Neuron (in vitro differentiated cells): ENCODE results near the gene TOX2.

ENCODE experiments used
- H2AFZ ChIP-seq: one replicate; pipeline ENCODE4 v1.6.1; 2013; ENCODE audit warnings: low read depth, mild to moderate bottlenecking, inconsistent platforms, low read length, moderate library complexity
- H3K27me3 ChIP-seq: one replicate; pipeline ENCODE4 v1.6.1; 2013; ENCODE audit warnings: low read length; ENCODE audit not compliant: insufficient read depth
- H3K36me3 ChIP-seq: one replicate; pipeline ENCODE4 v1.6.1; 2013; ENCODE audit warnings: low read length; ENCODE audit not compliant: insufficient read depth
- H3K4me1 ChIP-seq: one replicate; pipeline ENCODE4 v1.6.1; 2013; ENCODE audit warnings: low read length; ENCODE audit not compliant: insufficient read depth
- H3K4me3 ChIP-seq: 2 replicates; pipeline ENCODE4 v1.5.1; 2013; ENCODE audit warnings: mild to moderate bottlenecking, low read length, moderate library complexity
- H3K9me3 ChIP-seq: one replicate; pipeline ENCODE4 v1.6.1; 2013; ENCODE audit warnings: low read length

The TOX2 gene

GRCh38 chr20:44064501-44065400, 150.1 kb downstream of the TOX2 start:
- Histone ChIP-seq H3K27me3 (no peaks in the 10 kb centered on the region), H3K9me3 (no peaks in the 10 kb centered on the region), H3K4me1 (no peaks in the 10 kb centered on the region), H3K36me3 (no peaks in the 10 kb centered on the region), H2AFZ (no peak overlapping the region), H3K4me3 (no peak overlapping the region)

GRCh38 chr20:44065401-44066340, 151.0 kb downstream of the TOX2 start:
- Histone ChIP-seq H3K4me1 (no peaks in the 10 kb centered on the region), H3K9me3 (no peaks in the 10 kb centered on the region), H3K36me3 (no peaks in the 10 kb centered on the region), H3K27me3 (no peaks in the 10 kb centered on the region), H2AFZ (no peak overlapping the region), H3K4me3 (no peak overlapping the region)

- Histone ChIP-seq H2AFZ (no peak overlapping the region), H3K36me3 (no peaks in the 10 kb centered on the region), H3K9me3 (no peaks in the 10 kb centered on the region), H3K27me3 (no peaks in the 10 kb centered on the region), H3K4me1 (no peaks in the 10 kb centered on the region), H3K4me3 (no peak overlapping the region)
Measured at GRCh38 chr20:44066645-44067606, 152.3 kb downstream of the TOX2 start.

- H3K27me3 ChIP-seq = no peaks in the 10 kb centered on the region
- no peak overlapping the region for H3K4me3 ChIP-seq
- H2AFZ ChIP-seq = no peak overlapping the region
- H3K9me3 ChIP-seq = no peaks in the 10 kb centered on the region
- H3K4me1 ChIP-seq = no peaks in the 10 kb centered on the region
- no peaks in the 10 kb centered on the region for H3K36me3 ChIP-seq
Measured at GRCh38 chr20:44067650-44068081, 153.0 kb downstream of the TOX2 start.

DNA sequence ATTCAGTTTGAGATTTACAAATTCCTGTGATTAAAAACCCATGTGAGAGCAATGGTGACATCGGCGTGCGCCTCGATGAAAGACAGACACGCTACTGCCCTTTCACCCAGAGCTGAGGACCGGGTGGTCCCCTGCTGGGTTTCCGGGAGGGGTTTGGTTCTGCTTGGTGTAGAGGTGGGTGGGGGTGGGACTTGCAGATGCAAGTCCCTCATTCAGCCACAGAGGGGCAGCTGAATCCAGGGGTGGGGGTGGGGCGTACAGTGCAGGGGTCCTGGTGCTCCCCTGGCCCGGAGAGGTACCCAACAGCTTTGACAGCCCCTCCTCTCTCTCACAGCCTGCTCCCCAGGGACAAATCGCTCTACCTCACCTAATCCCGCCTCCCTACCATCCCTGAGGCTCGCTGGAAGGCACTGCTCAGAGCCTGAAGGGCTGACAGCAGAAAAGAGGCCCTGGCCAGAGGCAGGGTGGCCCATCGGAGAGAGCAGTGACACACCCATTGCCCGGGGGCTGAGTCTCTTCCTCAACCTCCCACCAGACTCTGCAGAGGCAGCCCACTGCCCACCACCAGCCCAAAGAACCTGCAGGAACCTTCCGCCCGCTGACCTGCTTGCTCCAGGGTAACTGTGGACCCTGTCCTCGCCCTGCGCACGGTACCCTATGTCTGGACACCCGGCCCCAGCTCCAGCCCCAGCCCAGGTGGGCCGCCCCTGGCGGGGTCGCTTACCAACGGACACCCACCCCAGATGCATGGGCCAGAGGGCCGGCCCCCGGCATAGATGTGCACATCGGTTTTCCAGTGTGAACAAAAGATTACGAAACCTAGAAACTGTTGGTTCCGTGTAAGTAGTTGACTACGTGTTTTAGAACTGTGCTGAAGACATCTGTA, 153.9 kb downstream of the TOX2 start:
- no peak overlapping the region for H3K4me3 ChIP-seq
- no peak overlapping the region for H2AFZ ChIP-seq
- H3K27me3 ChIP-seq = peaks cover under 1% of the 10 kb centered on the region
- H3K36me3 ChIP-seq = no peaks in the 10 kb centered on the region
- no peaks in the 10 kb centered on the region for H3K9me3 ChIP-seq
- no peaks in the 10 kb centered on the region for H3K4me1 ChIP-seq

DNA sequence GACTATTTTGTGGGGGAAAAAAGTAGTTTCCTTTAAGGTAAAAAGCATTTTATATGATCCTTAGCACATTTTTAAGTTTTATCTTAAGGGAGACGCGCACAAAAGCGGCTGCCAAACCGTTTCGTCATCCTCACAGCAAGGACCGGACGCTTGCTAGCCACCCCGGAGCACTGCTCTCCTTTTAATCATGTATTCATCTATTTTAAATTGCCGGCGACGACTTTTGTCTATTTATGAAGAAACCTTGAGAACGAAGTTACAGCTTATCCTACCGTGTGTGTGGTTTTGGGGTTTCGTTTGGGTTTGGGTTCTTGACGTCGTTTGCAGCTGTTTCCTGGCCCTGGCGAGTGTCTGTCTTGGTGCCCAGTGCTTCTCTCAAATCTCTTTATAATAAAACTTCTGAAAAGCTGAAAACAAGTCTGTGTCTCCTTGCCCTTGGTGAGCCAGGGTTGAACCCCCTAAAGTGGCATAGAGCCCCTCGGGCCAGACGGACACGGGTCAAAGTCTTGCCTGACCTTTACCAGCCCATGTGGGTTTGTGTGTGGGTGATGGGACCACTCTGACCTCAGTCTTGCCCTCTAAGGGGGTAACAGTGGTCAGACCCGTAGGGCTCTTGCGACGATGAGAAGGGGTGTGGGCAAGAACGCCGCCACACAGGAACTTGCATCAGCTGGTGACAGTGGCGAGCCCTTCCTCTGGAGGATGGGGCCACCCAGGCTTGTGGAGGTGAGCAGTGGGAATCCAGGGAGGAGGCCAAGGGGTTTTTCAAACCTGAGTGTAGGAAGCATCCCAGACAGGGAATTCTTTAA, 154.8 kb downstream of the TOX2 start:
- Histone ChIP-seq H3K4me1 (no peaks in the 10 kb centered on the region), H3K4me3 (no peak overlapping the region), H2AFZ (no peak overlapping the region), H3K36me3 (no peaks in the 10 kb centered on the region), H3K9me3 (no peaks in the 10 kb centered on the region), H3K27me3 (peaks cover 5% of the 10 kb centered on the region)

- peaks cover 9% of the 10 kb centered on the region for H3K27me3 ChIP-seq
- no peak overlapping the region for H2AFZ ChIP-seq
- no peaks in the 10 kb centered on the region for H3K36me3 ChIP-seq
- H3K4me1 ChIP-seq = no peaks in the 10 kb centered on the region
- H3K9me3 ChIP-seq = no peaks in the 10 kb centered on the region
- no peak overlapping the region for H3K4me3 ChIP-seq
Measured at GRCh38 chr20:44070139-44070900, 155.7 kb downstream of the TOX2 start.

GRCh38 chr20:44071057-44071456, 156.4 kb downstream of the TOX2 start:
- Histone ChIP-seq H3K36me3 (no peaks in the 10 kb centered on the region), H3K27me3 (peaks cover 9% of the 10 kb centered on the region), H3K4me3 (no peak overlapping the region), H3K9me3 (no peaks in the 10 kb centered on the region), H2AFZ (no peak overlapping the region), H3K4me1 (no peaks in the 10 kb centered on the region)

- Histone ChIP-seq H3K27me3 (peaks cover 9% of the 10 kb centered on the region), H3K36me3 (no peaks in the 10 kb centered on the region), H2AFZ (no peak overlapping the region), H3K4me3 (no peak overlapping the region), H3K9me3 (no peaks in the 10 kb centered on the region), H3K4me1 (no peaks in the 10 kb centered on the region)
Measured at GRCh38 chr20:44071526-44072111, 157.0 kb downstream of the TOX2 start.

DNA sequence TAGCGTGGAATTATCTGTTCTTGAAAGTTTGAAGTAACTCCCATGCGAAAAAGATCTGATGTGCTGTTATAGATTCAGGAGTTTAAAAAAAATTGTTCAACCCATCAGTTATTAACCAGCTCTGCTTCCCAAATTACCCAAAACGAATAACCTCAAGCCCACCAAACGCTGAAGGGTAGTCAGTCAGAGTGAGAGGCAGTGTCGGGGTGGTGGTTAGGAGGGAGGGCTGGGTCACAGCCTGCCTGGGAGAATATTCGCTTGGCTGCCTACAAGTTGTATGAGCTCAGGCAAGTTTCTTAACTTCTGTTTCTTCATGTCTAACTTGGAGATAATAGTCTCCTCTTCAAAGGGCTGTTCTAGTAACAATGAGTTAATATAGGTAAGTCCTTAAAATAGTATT, 157.7 kb downstream of the TOX2 start:
- Histone ChIP-seq H3K27me3 (peaks cover 9% of the 10 kb centered on the region), H3K4me3 (no peak overlapping the region), H3K9me3 (no peaks in the 10 kb centered on the region), H3K4me1 (no peaks in the 10 kb centered on the region), H2AFZ (no peak overlapping the region), H3K36me3 (no peaks in the 10 kb centered on the region)
